CD8-positive, alpha-beta memory T cell (primary cell): ENCODE measurements around the gene TPM2. TPM values are rescaled to one million over a fixed set of nuclear protein-coding genes. Genes with fewer than 3 reads are reported as not detected.

Experiments used
- CTCF ChIA-PET: fragments of 350-600 bp; sonication (Branson Sonifier 250); formaldehyde crosslinking; loops from one replicate; lab custom pipeline; 2021; ENCODE audit warnings: antibody characterized with exemption; lab: Charles Lee
- POLR2A ChIA-PET: fragments of 350-600 bp; sonication (Branson Sonifier 250); formaldehyde crosslinking; loops from one replicate; lab custom pipeline; 2021; ENCODE audit warnings: antibody characterized with exemption; lab: Charles Lee
- DNase-seq, 5 donors: peaks; one replicate each; pipeline versions ENCODE4 v3.0.0 to v3.0.0-alpha.2; 2020 to 2022; ENCODE audit warnings: mixed read lengths in 1 of 5
- H3K27ac ChIP-seq: one replicate; pipeline ENCODE4 v1.7.0; 2013; ENCODE audit warnings: low read depth, mild to moderate bottlenecking, low read length, moderate library complexity
- H3K27me3 ChIP-seq: 2 replicates; pipeline ENCODE4 v1.7.0; 2013; ENCODE audit warnings: low read length, mild to moderate bottlenecking; ENCODE audit not compliant: insufficient read depth, poor library complexity, severe bottlenecking
- H3K36me3 ChIP-seq: 2 replicates; pipeline ENCODE4 v1.7.0; 2013; ENCODE audit warnings: mild to moderate bottlenecking, low read length, moderate library complexity; ENCODE audit not compliant: insufficient read depth
- H3K4me1 ChIP-seq: 2 replicates; pipeline ENCODE4 v1.7.0; 2013; ENCODE audit warnings: mild to moderate bottlenecking, low read length, moderate library complexity; ENCODE audit not compliant: insufficient read depth
- H3K4me3 ChIP-seq: 2 replicates; pipeline ENCODE4 v1.7.0; 2013; ENCODE audit warnings: mild to moderate bottlenecking, low read length
- H3K9me3 ChIP-seq: 2 replicates; pipeline ENCODE4 v1.7.0; 2013; ENCODE audit warnings: mild to moderate bottlenecking, low read length
- H3K27ac Mint-ChIP-seq, 8 donors: one replicate each; pipeline ENCODE4 v1.8.0; 2020 to 2021; ENCODE audit warnings: mixed read lengths in 8 of 8, mild to moderate bottlenecking in 6 of 8, inconsistent platforms in 3 of 8, moderate library complexity in 3 of 8
- H3K27me3 Mint-ChIP-seq, 2 donors: one replicate each; pipeline ENCODE4 v1.8.0; 2020 to 2021; ENCODE audit warnings: mixed read lengths in 2 of 2, mild to moderate bottlenecking in 1 of 2, moderate library complexity in 1 of 2
- H3K36me3 Mint-ChIP-seq, 3 donors: one replicate each; pipeline ENCODE4 v1.8.0; 2020 to 2021; ENCODE audit warnings: mixed read lengths in 3 of 3, inconsistent platforms in 1 of 3, mild to moderate bottlenecking in 1 of 3
- H3K4me1 Mint-ChIP-seq, 3 donors: one replicate each; pipeline ENCODE4 v1.8.0; 2020 to 2021; ENCODE audit warnings: mixed read lengths in 3 of 3, inconsistent platforms in 1 of 3, mild to moderate bottlenecking in 1 of 3
- H3K4me3 Mint-ChIP-seq, 7 donors: one replicate each; pipeline ENCODE4 v1.8.0; 2020 to 2021; ENCODE audit warnings: mixed read lengths in 7 of 7, mild to moderate bottlenecking in 6 of 7, moderate library complexity in 4 of 7, inconsistent platforms in 2 of 7
- H3K9me3 Mint-ChIP-seq, 5 donors: one replicate each; pipeline ENCODE4 v1.8.0; 2020 to 2022; ENCODE audit warnings: mixed read lengths in 5 of 5, mild to moderate bottlenecking in 3 of 5, moderate library complexity in 2 of 5, inconsistent platforms in 1 of 5
- polyA plus RNA-seq: library from polyadenylated mRNA; unstranded; fragments of 300-500 nt; fragmentation: Illumina TruSeq; gene quantifications from one replicate; pipeline ENCODE4 v1.2.3, GENCODE V29; 2021
- total RNA-seq, 2 experiments: library from RNA; stranded (reverse); gene quantifications; one replicate each; pipeline ENCODE4 v1.2.3, GENCODE V29; 2021

TPM2 gene
- total and polyA plus RNA-seq, 3 experiments from 2014 or later, result 0.22 to 7.3 (median 6.6) TPM

GRCh38 chr9:35728041-35728971 lies 38.6 kb upstream of the TPM2 start:
- H3K27ac ChIP-seq, result peak overlapping the region; percentile 65
- Mint-ChIP-seq H3K4me3 (no peak overlapping the region), H3K27ac (no peak overlapping the region), H3K4me1 (peaks cover 14 to 20% (median 14%) of the 10 kb centered on the region in 3 donors), H3K9me3 (no peaks in the 10 kb centered on the region), H3K36me3 (peaks cover 4 to 41% (median 8%) of the 10 kb centered on the region in 3 donors), H3K27me3 (no peaks in the 10 kb centered on the region)
- CTCF ChIA-PET, result interaction anchor here (0.8 to 8.0 kb wide), 19 partner anchors 8 to 124 kb away, joined by 3 to 89 read pairs (median 4); partner anchors contain the start of genes ARHGEF39, CCDC107 and RMRP
- no peaks in the 10 kb centered on the region for H3K27me3 ChIP-seq
- H3K9me3 ChIP-seq, result no peaks in the 10 kb centered on the region
- H3K36me3 ChIP-seq, result peaks cover 22% of the 10 kb centered on the region
- DNase-seq, result peak in 2 of 5 donors; percentile 43 to 58
- peak overlapping the region; percentile 97 for H3K4me3 ChIP-seq
- POLR2A ChIA-PET, result interaction anchor here (0.6 to 1.4 kb wide), 4 partner anchors 21 to 649 kb away, joined by 3 to 8 read pairs (median 3); partner anchors contain the start of genes CCDC107, FANCG and RMRP
- H3K4me1 ChIP-seq, result peaks cover 59% of the 10 kb centered on the region

DNA sequence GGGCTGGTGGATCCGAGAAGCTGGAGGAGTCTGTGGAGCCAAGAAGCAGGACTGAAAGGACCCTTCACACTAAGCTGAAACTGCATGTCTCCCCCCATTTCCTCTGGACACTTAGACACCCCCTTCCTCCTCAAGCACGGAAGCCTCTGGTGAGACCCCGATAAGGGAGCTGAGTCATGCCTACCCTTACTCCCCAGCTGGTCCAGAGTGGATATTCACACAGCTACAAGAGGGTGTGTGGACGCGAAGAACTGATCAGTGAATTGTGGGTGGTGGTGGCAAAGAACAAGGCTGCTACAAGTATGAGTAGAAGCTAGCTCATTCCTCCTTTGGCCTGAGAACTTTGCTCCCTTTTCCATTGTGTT lies 37.9 kb upstream of the TPM2 start:
- Mint-ChIP-seq H3K4me3 (no peak overlapping the region), H3K36me3 (peaks cover 4 to 45% (median 8%) of the 10 kb centered on the region in 3 donors), H3K27me3 (no peaks in the 10 kb centered on the region), H3K4me1 (peaks cover 8 to 14% (median 8%) of the 10 kb centered on the region in 3 donors), H3K27ac (no peak overlapping the region), H3K9me3 (no peaks in the 10 kb centered on the region)
- POLR2A ChIA-PET, result interaction anchor here (0.8 kb wide), 1 partner anchor 648 kb away, joined by 3 read pairs; the partner anchor contains the start of gene FANCG
- Histone ChIP-seq H3K4me3 (peak overlapping the region; percentile 97), H3K27me3 (no peaks in the 10 kb centered on the region), H3K27ac (peak overlapping the region; percentile 65), H3K4me1 (peaks cover 53% of the 10 kb centered on the region), H3K9me3 (no peaks in the 10 kb centered on the region), H3K36me3 (peaks cover 29% of the 10 kb centered on the region)
- DNase-seq, result no peak
- CTCF ChIA-PET, result interaction anchor here (0.9 to 8.0 kb wide), 14 partner anchors 8 to 123 kb away, joined by 3 to 89 read pairs (median 6); partner anchors contain the start of genes ARHGEF39, CCDC107 and RMRP

DNA sequence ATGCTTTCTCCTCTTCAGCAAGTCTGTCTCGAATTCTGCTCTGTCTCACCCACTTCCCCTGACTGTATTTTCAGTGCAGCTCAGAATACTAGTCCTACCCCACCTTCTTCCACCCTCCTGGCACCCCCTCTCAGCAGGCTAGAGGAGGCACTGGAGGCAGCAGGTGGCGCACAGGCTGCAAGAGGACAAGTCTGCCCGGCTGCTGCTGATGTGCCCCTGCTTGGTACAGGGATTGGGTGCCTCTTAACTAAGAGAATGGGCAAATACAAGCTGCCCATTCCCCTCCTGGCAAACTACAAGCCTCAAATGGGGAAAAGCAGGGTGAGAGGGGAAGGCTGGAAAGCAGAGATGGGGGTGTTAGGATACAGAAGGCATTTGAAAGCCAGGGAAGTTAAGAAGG lies 37.2 kb upstream of the TPM2 start:
- Mint-ChIP-seq H3K27me3 (no peaks in the 10 kb centered on the region), H3K27ac (peak overlapping the region in 5 of 8 donors; percentile 35 to 94 (median 83)), H3K9me3 (no peaks in the 10 kb centered on the region), H3K4me3 (peak overlapping the region in 3 of 7 donors; percentile 4 to 70 (median 49)), H3K4me1 (peaks cover 5 to 10% (median 8%) of the 10 kb centered on the region in 3 donors), H3K36me3 (peaks cover 4 to 49% (median 13%) of the 10 kb centered on the region in 3 donors)
- Histone ChIP-seq H3K4me1 (peaks cover 53% of the 10 kb centered on the region), H3K9me3 (no peaks in the 10 kb centered on the region), H3K4me3 (no peak overlapping the region), H3K36me3 (peaks cover 36% of the 10 kb centered on the region), H3K27me3 (no peaks in the 10 kb centered on the region), H3K27ac (peak overlapping the region; percentile 65)
- ChIA-PET POLR2A (no interaction called here), CTCF (interaction anchor here (0.8 to 8.0 kb wide), 9 partner anchors 10 to 123 kb away, joined by 3 to 89 read pairs (median 15); partner anchors contain the start of genes CCDC107 and RMRP)
- peak in 2 of 5 donors; percentile 46 to 58 for DNase-seq

DNA sequence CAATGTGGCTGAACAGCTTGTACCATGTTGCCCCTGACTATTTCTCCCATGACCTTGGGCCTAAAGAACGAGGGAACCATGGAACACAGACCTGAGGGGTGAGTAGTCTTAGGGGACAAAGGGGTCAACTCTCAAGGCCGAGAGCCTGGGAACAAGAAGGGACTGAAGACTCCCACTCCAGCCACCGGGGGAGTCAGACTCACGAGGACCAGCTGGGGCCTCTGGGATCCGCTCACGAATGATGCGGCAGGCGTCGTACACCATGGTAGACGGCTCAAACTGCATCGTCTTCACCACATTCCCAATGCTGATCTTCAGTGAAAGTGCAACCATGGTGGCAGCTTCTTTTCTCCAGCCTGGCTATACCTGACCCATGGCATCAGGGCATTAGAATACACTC lies 35.6 kb upstream of the TPM2 start:
- peaks cover 41% of the 10 kb centered on the region for H3K4me1 ChIP-seq
- no peaks in the 10 kb centered on the region for H3K9me3 Mint-ChIP-seq
- H3K27ac Mint-ChIP-seq, result peak overlapping the region in 1 of 8 donors; percentile 18
- peaks cover 7 to 14% (median 10%) of the 10 kb centered on the region in 3 donors for H3K4me1 Mint-ChIP-seq
- DNase-seq, result no peak
- POLR2A ChIA-PET, result interaction anchor here (1.0 kb wide), 1 partner anchor 29 kb away, joined by 3 read pairs; no protein-coding TSS in a partner anchor
- H3K4me3 ChIP-seq, result no peak overlapping the region
- H3K36me3 ChIP-seq, result peaks cover 52% of the 10 kb centered on the region
- no peaks in the 10 kb centered on the region for H3K9me3 ChIP-seq
- no peaks in the 10 kb centered on the region for H3K27me3 Mint-ChIP-seq
- H3K36me3 Mint-ChIP-seq, result peaks cover 10 to 64% (median 19%) of the 10 kb centered on the region in 3 donors
- H3K27ac ChIP-seq, result no peak overlapping the region
- no peaks in the 10 kb centered on the region for H3K27me3 ChIP-seq
- no peak overlapping the region for H3K4me3 Mint-ChIP-seq
- CTCF ChIA-PET, result interaction anchor here (1.1 to 8.0 kb wide), 5 partner anchors 11 to 79 kb away, joined by 3 to 89 read pairs (median 4); partner anchors contain the start of genes CCDC107 and RMRP

DNA sequence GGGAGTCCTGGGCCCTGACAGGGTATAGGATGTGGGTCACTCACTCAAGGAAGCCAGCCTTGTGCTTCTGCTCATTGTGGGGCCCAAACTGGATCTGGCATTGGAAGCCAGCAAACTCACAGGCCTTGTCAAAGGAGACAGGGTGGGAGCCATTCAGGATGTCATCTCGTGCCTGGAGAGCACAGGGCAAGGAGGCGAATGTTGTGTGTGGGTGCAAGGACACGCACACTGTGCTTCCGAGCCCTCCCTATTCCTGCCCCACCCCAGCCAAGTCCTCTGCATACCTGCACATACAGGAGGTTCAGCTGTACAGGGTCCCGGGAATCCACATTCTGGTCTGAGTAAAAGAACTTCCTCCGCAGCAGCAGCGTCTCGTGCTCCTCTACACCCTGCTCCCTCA lies 34.2 kb upstream of the TPM2 start:
- CTCF ChIA-PET, result no interaction called here
- H3K27ac Mint-ChIP-seq, result peak overlapping the region in 1 of 8 donors; percentile 50

GRCh38 chr9:35723426-35723825 lies 33.7 kb upstream of the TPM2 start:
- Mint-ChIP-seq H3K36me3 (peaks cover 10 to 83% (median 24%) of the 10 kb centered on the region in 3 donors), H3K27ac (no peak overlapping the region)
- CTCF ChIA-PET, result no interaction called here

More for the DNA sequence above, 34.2 kb upstream of the TPM2 start:
- H3K27me3 ChIP-seq, result no peaks in the 10 kb centered on the region
- H3K36me3 ChIP-seq, result peaks cover 66% of the 10 kb centered on the region
- DNase-seq, result no peak
- Mint-ChIP-seq H3K4me1 (peaks cover 7 to 14% (median 10%) of the 10 kb centered on the region in 3 donors), H3K27me3 (no peaks in the 10 kb centered on the region), H3K36me3 (peaks cover 10 to 78% (median 23%) of the 10 kb centered on the region in 3 donors), H3K4me3 (no peak overlapping the region), H3K9me3 (no peaks in the 10 kb centered on the region)
- no peak overlapping the region for H3K27ac ChIP-seq
- no peak overlapping the region for H3K4me3 ChIP-seq
- H3K9me3 ChIP-seq, result no peaks in the 10 kb centered on the region
- H3K4me1 ChIP-seq, result peaks cover 26% of the 10 kb centered on the region
- POLR2A ChIA-PET, result no interaction called here

DNA sequence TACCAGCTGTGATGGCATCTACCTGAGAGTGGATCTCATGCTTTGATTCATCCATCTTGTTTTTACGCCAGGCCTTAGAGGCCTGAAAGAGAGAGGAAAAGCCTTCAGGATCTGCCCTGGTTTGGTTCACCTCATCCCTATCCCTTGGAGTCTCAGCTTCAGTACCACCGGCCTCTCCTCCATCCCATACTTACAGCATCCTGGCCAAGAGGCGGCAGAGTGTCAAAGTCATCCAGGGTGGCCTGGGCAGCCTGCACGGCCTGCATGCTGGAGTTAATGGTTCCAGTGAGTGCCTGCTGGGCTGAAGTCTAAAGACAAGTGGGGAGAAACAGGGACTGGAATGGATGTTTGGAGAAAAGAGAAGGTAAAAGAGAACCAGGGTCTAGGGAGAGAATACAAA lies 29.8 kb upstream of the TPM2 start:
- peaks cover 2 to 12% (median 3%) of the 10 kb centered on the region in 3 donors for H3K4me1 Mint-ChIP-seq
- ChIA-PET POLR2A (no interaction called here), CTCF (interaction anchor here (1.5 kb wide), 1 partner anchor 8 kb away, joined by 3 read pairs; no protein-coding TSS in a partner anchor)
- Histone ChIP-seq H3K4me1 (no peaks in the 10 kb centered on the region), H3K36me3 (peaks cover 98% of the 10 kb centered on the region), H3K9me3 (no peaks in the 10 kb centered on the region), H3K27ac (no peak overlapping the region), H3K4me3 (no peak overlapping the region), H3K27me3 (no peaks in the 10 kb centered on the region)
- H3K36me3 Mint-ChIP-seq, result peaks cover 13 to 98% (median 30%) of the 10 kb centered on the region in 3 donors
- DNase-seq, result no peak
- H3K4me3 Mint-ChIP-seq, result no peak overlapping the region
- H3K27ac Mint-ChIP-seq, result peak overlapping the region in 3 of 8 donors; percentile 45 to 76 (median 69)
- no peaks in the 10 kb centered on the region for H3K9me3 Mint-ChIP-seq
- no peaks in the 10 kb centered on the region for H3K27me3 Mint-ChIP-seq

More at GRCh38 chr9:35723426-35723825, 33.7 kb upstream of the TPM2 start:
- POLR2A ChIA-PET, result interaction anchor here (1.3 kb wide), 1 partner anchor 9 kb away, joined by 4 read pairs; the partner anchor contains the start of genes CREB3 and TLN1
- H3K9me3 Mint-ChIP-seq, result no peaks in the 10 kb centered on the region
- H3K36me3 ChIP-seq, result peaks cover 71% of the 10 kb centered on the region
- H3K27ac ChIP-seq, result no peak overlapping the region
- no peak for DNase-seq
- H3K4me3 Mint-ChIP-seq, result no peak overlapping the region
- H3K4me3 ChIP-seq, result no peak overlapping the region
- no peaks in the 10 kb centered on the region for H3K27me3 Mint-ChIP-seq
- H3K9me3 ChIP-seq, result no peaks in the 10 kb centered on the region
- no peaks in the 10 kb centered on the region for H3K27me3 ChIP-seq
- H3K4me1 ChIP-seq, result peaks cover 22% of the 10 kb centered on the region
- H3K4me1 Mint-ChIP-seq, result peaks cover 7 to 14% (median 10%) of the 10 kb centered on the region in 3 donors
